ENCODE results near the gene RPS6KB2. TPM values are rescaled to one million over a fixed set of nuclear protein-coding genes. Genes with fewer than 3 reads are reported as not detected.
A peak's percentile ranks its signal among the peaks of the same experiment; 100 is the strongest.

Gene RPS6KB2
- total RNA-seq, 4 donors from 2014 or later: 34.0 to 51.0 (median 48.0) TPM

DNA sequence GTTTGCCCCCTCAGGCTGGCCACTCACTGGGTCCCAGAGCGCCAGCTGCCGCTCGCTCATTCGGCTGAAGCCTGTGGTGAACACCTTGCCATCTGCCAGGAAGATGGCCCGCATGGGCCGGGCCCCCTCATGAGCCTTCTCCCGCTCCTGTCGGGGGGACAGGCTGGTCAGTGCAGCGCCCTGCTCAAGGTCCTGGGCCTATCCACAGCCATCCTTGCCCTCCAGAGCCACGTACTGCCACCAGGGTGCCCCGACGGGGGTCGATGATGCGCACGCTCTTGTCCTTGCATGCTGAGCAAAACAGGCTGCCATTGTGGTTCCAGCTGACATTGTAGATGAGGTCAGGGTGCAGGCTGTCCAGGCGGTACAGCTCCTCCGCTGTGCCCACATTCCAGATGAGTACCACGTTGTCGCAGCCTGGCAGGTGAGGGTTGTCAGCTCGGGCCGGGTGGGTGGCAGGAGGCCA lies 12.8 kb downstream of the RPS6KB2 start:
- intact Hi-C loops (cut with DNase I): no loop called here
- Histone ChIP-seq H3K9me3 (no peaks in the 10 kb centered on the region), H3K4me3 (no peak overlapping the region), H3K4me1 (peaks cover 24 to 70% (median 62%) of the 10 kb centered on the region in 4 donors), H3K36me3 (peaks cover 0 to 53% (median 45%) of the 10 kb centered on the region in 4 donors), H3K27me3 (no peaks in the 10 kb centered on the region), H3K27ac (replicated peaks in 1 of 4) (peak overlapping the region in 3 of 4 donors; percentile 45 to 61 (median 59))
- no peak for DNase-seq (ENCODE audit: extremely low spot score)
- TF ChIP-seq POLR2AphosphoS5 (IDR thresholded peaks at IDR 0.05) (no peak), POLR2A (IDR thresholded peaks at IDR 0.05; ENCODE audit: low read depth) (no peak), EP300 (IDR thresholded peaks at IDR 0.05) (no peak)
- TF ChIP-seq, protein P1, sequence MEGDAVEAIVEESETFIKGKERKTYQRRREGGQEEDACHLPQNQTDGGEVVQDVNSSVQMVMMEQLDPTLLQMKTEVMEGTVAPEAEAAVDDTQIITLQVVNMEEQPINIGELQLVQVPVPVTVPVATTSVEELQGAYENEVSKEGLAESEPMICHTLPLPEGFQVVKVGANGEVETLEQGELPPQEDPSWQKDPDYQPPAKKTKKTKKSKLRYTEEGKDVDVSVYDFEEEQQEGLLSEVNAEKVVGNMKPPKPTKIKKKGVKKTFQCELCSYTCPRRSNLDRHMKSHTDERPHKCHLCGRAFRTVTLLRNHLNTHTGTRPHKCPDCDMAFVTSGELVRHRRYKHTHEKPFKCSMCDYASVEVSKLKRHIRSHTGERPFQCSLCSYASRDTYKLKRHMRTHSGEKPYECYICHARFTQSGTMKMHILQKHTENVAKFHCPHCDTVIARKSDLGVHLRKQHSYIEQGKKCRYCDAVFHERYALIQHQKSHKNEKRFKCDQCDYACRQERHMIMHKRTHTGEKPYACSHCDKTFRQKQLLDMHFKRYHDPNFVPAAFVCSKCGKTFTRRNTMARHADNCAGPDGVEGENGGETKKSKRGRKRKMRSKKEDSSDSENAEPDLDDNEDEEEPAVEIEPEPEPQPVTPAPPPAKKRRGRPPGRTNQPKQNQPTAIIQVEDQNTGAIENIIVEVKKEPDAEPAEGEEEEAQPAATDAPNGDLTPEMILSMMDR (IDR thresholded peaks at IDR 0.05): no peak
- 87% methylated on average over 5 of the region's 21 CpGs for WGBS

DNA sequence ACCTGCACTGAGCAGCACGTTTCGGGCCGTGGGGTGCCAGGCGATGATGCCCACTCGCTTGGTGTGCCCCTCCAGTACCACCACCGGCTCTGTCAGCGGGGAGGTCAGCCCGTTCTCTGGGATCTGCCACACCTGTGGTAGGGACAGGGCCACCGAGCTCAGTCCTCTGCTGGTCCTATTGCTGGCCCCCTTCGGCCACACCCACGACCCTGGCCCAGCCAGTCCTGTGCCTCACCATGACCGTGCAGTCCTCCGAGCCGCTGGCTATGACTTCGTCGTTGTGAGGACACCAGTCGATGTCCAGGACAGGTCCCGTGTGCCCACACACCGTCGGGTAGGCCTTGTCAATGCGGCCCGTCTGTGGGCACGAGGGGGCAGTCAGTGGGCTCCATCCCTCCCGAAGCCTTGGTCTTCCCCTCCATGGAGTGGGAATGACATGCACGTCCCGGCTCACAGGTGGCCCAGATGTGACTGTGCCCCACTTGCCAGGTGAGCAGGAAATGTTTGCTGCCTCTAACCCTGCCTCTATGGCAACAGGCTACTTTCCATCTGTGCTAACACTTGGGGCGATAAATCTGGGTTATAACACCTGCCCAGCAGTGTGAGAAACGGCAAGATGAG lies 13.5 kb downstream of the RPS6KB2 start:
- no peak for TF ChIP-seq POLR2A (IDR thresholded peaks at IDR 0.05; ENCODE audit: low read depth)
- TF ChIP-seq EP300 (IDR thresholded peaks at IDR 0.05): no peak
- no peak for TF ChIP-seq POLR2AphosphoS5 (IDR thresholded peaks at IDR 0.05)
- TF ChIP-seq, protein P1 (IDR thresholded peaks at IDR 0.05): no peak
- Histone ChIP-seq H3K27me3 (no peaks in the 10 kb centered on the region), H3K36me3 (peaks cover 0 to 49% (median 43%) of the 10 kb centered on the region in 4 donors), H3K9me3 (no peaks in the 10 kb centered on the region), H3K27ac (replicated peaks in 1 of 4) (peak overlapping the region in 3 of 4 donors; percentile 96 to 98 (median 97)), H3K4me3 (peak overlapping the region in 1 of 4 donors; percentile 74), H3K4me1 (peaks cover 24 to 63% (median 55%) of the 10 kb centered on the region in 4 donors)
- no peak for DNase-seq (ENCODE audit: extremely low spot score)
- 85% methylated on average over 15 of the region's 28 CpGs for whole genome bisulfite sequencing
- intact Hi-C loops (cut with DNase I): no loop called here

DNA sequence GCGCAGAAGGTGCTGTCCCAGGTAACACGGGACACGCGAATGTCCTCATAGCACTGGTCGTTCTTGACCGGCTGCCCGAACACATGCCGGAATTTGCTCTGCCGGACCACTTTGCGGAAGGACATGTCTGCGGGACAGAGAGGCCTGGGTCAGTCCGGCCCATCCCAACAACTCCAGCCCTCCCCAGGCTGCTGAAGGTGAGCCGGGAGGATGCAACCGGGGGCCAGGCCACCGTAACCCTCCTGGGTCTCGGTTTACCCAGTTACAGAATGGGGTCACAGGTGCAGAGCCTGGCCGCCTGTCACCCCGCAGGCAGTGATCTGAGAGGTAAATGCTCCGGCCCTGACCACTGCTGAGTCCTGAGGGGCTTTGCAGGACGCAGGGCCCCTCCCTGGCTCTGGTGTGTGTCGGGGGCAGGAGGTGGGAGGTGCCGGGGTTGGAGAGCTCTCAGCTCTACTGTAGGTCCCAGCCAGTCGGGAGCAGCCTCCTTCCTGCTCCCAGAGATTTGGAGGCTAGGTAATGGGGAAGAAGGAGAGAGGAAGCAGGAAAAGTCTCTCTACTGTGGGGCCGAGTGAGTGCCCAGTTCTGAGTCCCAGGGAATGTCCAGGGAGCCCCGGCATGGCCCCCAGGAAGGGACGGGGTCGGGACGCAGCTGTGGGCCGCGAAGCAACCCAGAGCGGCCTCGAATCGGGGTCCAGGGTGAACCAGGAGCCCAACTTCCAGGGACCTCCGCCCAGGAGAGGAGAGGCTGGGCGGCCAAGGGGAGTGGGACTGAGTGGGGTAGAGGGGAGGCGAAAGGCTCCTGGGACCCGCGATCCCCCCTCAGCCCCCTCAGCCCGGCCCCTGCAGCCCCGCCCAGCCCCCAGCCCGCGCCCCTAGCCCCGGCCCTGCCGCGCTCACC lies 14.5 kb downstream of the RPS6KB2 start:
- 80% methylated on average over 2 of the region's 45 CpGs for WGBS

DNA sequence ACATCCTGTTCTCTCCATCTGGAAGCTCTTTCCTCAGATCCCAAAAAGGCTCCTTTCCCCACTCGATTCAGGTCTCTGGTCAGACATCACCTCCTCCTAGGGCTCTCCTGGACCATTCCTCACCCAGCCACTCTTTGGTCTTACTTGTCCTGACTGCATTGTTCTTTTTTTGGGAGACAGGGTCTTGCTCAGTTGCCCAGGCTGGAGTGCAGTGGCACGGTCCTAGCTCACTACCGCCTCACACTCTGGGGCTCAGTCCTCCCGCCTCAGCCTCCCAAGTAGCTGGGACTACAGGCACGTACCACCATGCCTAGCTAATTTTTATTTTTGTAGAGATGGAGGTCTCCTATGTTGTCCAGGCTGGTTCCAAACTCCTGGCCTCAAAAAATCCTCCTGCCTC lies 17.2 kb downstream of the RPS6KB2 start:
- no peak for DNase-seq (ENCODE audit: extremely low spot score)
- no peaks in the 10 kb centered on the region for H3K9me3 ChIP-seq
- intact Hi-C loops (cut with DNase I): no loop called here
- peaks cover 12 to 39% (median 37%) of the 10 kb centered on the region in 4 donors for H3K4me1 ChIP-seq
- 97% methylated on average over 5 of the region's 5 CpGs for WGBS
- H3K27ac ChIP-seq (replicated peaks in 1 of 4): no peak overlapping the region
- TF ChIP-seq, protein P1 (IDR thresholded peaks at IDR 0.05): no peak
- no peak for TF ChIP-seq POLR2A (IDR thresholded peaks at IDR 0.05; ENCODE audit: low read depth)
- TF ChIP-seq EP300 (IDR thresholded peaks at IDR 0.05): no peak
- no peak for TF ChIP-seq POLR2AphosphoS5 (IDR thresholded peaks at IDR 0.05)
- no peak overlapping the region for H3K4me3 ChIP-seq
- H3K36me3 ChIP-seq: peaks cover 0 to 18% (median 14%) of the 10 kb centered on the region in 4 donors
- no peaks in the 10 kb centered on the region for H3K27me3 ChIP-seq

More for the DNA sequence above, 14.5 kb downstream of the RPS6KB2 start:
- no peak for DNase-seq (ENCODE audit: extremely low spot score)
- Histone ChIP-seq H3K27ac (replicated peaks in 1 of 4) (peak overlapping the region; percentile 90 to 98 (median 96)), H3K36me3 (peaks cover 0 to 42% (median 37%) of the 10 kb centered on the region in 4 donors), H3K4me1 (peaks cover 24 to 55% (median 52%) of the 10 kb centered on the region in 4 donors), H3K9me3 (no peaks in the 10 kb centered on the region), H3K4me3 (peak overlapping the region; percentile 67 to 98 (median 81)), H3K27me3 (no peaks in the 10 kb centered on the region)
- intact Hi-C loops (cut with DNase I): no loop called here
- TF ChIP-seq, protein P1 (IDR thresholded peaks at IDR 0.05): no peak
- TF ChIP-seq POLR2AphosphoS5 (IDR thresholded peaks at IDR 0.05): no peak
- no peak for TF ChIP-seq EP300 (IDR thresholded peaks at IDR 0.05)
- TF ChIP-seq POLR2A (IDR thresholded peaks at IDR 0.05; ENCODE audit: low read depth): no peak
